SHP77 (cell line): ENCODE measurements around the gene SPACA7.

Experiments
- DNase-seq, 2 experiments: peaks; one replicate each; lab custom pipeline; 2025; lab: John Stamatoyannopoulos, UW

Gene SPACA7, protein sequence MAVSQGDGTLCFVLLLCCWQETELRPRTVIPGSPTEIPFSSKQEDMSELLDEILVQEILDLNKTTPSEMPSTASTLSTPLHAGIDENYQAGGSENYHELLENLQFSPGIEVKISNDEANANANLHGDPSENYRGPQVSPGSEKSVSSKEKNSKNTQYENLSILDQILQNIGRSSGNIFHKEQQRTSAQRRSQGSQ

DNA sequence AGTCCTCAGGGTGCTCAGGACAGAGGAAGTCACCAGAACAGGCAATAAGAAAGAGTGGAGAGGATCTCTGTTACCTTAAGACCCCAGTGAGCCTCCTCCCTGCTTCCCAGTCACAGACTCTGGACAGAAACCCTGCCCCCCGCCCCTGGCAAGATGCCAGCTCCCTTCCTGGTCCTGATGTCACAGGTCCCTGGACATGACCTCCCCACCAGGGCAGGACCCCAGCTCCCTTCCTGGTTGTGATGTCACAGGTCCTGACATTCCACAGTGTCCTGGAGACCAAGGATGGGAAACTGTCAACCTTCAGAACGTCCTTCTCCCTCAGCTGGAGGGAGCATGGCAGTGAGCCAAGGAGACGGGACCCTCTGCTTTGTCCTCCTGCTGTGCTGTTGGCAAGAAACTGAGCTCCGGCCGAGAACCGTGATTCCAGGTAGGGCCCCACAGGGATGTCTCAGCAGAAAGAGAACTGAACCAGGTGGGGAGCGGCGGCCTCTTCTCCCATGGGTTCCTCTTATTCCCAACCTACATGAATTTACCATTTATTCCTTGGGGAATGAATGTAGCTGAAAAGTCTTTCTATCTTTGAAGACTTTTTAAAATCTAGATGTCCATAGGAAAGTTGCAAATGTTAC is at the start of gene SPACA7:
Gene SPACA7 (plus strand): TSS at position 306 of the 632 bp plus-strand sequence. CDS start 31 bp downstream, at position 337.
- DNase-seq = no peak

DNA sequence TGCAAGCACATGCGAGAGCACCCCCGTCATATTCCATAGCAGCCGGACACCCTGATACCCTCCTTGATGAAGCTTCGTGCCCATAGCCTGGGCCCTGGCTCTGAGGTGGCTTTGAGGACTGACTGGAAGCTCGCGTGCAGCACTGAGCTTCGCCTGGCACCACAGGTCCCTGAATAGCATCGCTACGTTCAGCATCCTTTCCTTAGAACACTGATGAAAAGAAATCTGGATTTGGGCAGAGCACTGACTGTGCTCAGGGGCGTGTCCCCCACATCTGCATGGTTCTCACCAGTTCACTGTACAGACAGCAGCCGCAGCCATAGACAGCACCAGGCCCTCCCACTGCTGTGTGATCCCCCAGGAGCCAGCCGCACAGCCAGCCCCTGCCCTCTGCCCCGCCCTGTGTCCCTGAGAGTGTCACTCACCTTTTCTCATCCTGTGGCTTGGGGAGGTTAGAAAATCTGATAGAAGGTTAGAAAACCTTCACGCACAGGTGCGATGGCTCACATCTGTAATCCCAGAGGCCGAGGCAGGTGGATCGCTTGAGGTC is 49.3 kb upstream of the SPACA7 start:
- DNase-seq = no peak

DNA sequence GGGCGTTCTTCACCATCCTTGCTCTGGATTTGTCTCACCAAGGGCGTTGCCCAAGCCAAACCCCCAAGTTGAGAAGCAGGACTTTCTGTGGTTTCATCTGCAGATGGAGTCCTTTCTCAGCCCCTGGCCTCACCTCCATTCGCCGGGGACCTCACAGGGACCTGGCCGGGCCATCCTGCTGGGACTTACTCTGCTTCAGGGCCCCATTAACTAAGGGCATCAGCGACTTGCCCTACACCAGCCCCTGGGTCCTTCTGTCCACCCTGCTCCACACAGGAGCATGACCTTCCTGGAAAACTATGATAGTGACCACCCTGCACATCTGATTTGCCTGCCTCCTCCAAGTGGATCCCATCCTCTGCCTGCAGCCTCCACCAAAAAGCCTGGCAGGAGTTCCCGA is 47.2 kb upstream of the SPACA7 start:
- DNase-seq = no peak

DNA sequence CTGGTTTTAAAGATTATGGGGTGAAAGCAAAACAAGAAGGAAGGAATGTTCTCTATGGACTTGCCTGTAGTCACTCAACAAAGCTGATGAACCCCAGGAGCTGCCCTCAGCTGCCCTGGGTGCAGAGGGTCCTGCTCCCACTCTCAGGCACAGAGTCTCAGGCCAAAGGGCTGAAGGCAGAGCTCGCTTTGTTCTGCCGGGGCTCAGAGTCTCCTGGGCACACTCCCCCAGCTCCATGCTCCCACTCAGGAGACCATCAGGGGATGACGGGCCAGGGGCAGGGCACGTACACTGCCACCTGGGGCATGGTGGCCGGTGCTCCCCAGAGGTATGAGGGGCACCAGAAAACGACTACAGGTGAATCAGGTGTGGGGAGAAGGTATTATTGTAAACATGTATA is 46.8 kb upstream of the SPACA7 start:
- DNase-seq = no peak

DNA sequence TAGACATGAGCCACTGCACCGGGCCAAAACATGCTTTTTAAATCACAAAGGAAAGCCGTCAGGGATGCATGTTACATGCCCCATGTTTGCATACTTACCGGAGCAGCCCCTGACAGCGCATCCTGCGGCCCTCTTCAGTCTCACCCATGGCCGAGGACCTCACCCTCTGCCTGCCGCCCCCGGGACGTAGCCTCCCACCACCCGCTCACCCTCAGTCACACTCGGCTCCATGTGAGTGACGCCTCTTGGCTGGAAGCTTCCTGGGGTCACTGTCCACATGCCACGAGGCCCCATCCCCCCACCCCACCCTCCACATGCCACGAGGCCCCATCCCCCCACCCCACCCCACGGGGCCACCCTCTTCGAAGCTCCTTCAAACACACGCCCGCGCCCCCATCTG is 46.1 kb upstream of the SPACA7 start:
- no peak for DNase-seq

DNA sequence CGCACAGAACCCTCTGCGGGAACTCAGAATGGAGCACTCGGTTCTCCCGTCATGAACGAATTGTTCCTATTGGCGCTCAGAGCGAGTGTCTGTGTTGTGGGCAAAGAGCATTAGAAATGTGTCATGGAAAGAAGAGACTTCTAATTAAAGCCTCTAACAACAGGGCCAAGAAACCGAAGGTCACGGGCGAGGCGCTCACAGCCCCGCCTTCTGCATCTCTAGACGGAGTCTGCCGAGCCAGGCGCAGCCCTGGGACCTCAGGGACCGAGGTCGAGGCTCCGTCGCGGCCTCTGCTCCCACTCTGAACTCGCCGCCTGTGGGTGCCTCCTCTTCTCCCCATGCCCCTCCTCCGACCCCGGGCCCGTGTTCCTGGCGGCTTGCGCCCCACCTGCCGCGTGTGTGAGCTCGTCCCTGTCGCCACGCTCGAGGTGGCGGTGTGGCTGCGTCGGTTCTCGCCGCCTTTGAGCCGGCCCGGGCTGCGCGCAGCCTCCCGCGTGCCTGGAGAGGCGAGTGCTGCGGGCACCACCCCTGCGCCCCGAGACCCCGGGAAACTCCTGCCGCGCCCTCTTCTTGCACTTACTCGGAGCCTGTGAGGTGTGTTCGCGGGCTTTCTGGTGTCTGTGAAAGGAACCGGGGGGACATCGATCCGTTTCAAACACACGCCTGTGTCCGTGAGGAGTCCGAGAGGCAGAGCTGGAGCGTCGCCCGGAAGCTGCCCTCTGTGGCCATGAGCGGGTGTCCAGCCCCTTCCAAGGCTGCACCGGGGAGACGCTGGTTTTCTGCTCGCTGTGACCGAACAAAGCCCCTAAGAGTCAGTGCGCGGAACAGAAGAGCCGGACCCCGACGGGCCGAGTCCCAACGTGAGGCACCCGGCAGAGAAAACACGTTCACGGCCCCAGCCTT is 45.4 kb upstream of the SPACA7 start:
- no peak for DNase-seq

DNA sequence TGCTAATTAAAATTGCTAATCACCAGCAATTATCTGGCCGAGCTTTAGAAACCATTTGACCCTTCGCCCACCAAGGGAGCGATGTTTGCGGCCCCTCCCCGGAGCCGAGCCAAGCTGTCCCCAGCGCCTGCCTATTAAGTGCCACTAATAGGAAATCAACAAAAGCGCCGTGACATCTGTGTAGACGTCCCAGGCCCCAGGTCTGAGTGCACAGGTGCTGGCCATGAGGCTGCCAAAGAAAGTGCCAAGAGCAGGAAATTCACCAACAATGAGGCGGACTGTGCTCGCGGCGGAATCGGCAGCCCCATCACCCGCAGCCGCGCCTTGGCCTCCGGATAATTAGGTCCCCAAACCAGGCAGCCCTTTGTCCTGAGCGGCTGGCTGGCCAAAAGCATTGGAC is 44.5 kb upstream of the SPACA7 start:
- no peak for DNase-seq

DNA sequence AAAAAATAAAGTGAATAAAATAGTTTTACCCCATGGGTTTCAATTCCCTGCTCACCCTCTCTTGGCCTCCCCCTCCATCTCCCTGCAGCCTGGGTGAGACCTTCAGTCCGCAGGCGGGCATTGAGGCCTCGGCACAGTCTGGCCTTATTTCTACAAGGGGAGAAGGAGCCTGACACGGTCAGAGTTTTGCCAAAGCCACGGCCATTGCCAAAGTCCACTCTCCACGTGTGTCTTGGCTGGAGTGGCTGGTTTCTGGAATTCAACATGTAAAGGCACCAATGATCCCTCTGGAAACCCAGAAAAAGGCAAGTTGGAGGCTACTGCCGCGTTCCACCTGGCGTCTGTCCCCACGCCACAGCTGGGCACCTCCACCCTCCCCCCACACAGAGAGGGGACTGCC is 43.4 kb upstream of the SPACA7 start:
- no peak for DNase-seq

DNA sequence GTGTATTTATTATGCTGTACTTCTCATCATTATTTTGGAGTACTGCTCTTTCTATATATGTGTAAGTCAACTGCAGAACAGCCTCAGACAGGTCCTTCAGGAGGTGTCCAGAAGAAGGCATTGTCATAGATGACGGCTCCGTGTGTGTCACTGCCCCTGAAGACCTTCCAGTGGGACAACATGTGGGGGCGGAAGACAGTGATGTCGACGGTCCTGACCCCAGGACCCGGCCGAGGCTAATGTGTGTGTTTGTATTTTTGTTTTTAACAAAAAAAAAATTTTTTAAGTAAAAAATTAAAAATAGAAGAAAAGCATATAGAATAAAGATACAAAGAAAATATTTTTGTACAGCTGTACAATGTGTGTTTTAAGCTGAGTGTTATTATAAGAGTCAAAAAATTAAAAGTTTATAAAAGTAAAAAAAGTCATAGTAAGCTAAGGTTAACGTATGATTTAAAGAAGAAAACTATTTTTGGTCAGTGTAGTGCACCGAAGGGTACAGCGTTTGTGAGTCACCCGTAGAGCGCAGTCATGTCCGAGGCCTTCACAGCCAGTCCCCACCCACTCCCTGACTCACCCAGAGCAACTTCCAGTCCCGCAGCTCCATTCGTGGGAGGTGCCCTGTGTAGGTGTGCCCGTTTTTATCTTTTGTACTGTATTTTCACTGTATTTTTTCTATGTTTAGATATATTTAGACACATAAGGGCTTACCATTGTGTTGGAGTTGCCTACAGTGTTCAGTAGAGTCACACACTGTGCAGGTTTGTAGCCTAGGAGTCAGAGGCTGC is 42.2 kb upstream of the SPACA7 start:
- no peak for DNase-seq

DNA sequence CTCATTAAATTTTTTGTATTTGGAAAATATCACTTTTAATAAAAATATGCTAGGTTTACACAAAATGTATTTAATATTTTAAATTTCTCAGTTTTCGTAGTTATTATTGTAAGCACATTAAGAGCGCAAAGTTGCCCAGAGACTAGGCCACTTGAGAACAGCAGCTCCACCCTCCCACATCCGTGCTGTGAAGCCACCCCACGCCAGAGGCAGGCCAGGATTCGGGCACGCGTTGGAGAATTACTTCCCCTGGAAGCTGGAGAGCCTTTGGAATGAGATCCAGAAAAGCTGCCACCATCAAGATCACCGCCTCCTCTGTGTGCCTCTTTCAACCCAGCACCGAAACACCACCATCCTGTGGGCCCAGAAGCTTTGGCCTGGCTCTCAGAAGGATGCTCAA is 41.0 kb upstream of the SPACA7 start:
- DNase-seq = no peak

DNA sequence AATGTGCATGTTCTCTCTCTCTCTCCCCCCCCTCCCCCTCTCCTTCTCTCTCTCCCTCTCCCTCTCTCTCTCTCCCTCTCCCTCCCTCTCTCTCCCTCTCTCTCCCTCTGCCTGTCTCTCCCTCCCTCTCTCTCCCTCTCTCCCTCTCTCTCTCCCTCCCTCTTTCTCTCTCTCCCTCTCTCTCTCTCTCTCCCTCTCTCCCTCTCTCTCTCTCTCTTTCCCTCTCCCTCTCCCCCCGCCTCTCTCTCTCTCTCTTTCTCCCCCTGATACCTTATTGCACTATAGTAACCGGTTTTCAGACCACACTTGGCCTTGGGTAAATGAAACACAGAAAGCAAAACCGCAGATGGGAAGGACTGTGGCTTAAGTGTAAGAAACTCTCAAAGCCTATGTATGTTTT is 34.7 kb upstream of the SPACA7 start:
- DNase-seq = no peak

DNA sequence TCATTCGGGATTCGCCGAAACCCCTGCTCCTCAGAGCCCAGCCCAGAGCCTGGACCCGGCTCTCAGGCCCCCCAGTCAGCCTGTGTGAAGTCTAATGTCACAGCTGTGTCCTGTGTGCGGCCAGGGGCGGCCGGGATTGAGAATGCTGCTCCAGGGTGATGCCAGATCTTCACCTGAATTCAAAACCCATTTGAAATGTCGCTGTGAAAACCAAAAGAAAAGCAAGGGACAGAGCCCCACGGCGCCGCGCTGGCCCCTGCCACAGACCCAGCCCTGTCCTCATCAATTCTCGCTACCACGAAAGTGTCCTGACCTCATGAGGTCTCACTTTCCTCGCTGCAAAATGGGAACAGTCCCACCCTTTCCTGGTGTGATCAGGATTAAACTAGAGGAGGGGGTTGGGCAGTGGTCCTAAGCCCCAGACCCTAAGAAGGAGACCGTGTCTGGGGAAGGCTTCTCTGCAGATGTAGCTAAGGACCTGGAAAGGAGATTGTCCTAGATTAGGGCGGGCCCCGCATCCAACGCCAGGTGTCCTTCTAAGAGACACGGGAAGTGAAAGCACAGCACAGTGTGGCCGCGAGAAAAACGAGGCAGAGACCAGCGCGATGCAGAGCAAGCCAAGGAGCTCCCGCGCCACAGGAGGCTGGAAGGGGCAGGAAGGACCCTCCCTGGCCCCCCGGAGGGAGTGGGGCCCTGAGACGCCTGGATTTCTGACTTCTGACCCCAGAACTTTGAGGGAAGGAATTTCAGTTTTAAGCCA is 34.0 kb upstream of the SPACA7 start:
- DNase-seq = peak in 1 of 2 experiments; percentile 6

DNA sequence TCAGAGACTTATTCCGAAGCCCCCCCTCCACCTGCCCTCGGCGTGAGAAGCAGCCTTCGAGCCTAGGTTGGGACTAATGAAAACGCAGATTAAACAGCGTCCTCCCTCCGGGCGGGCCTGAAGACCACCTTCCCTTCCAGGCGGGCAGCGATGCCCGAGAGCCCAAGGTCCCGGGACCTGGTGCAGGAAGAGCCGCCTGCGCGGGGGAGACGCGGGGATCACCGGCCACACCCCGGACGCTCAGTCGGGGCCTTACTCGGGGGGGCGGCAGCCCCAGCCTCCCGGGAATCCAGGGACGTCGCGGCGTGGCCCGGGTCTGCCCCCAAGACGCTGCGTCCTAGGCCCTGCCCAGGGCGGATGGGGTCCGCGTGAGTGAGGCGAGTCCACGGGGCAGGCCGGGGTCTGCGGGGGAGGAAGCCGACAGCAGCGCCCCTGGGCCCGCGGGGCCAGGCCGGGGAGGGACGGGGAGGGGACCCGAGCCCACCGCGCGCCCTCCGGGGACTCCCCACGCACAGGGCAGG is 33.3 kb upstream of the SPACA7 start:
- DNase-seq = no peak

DNA sequence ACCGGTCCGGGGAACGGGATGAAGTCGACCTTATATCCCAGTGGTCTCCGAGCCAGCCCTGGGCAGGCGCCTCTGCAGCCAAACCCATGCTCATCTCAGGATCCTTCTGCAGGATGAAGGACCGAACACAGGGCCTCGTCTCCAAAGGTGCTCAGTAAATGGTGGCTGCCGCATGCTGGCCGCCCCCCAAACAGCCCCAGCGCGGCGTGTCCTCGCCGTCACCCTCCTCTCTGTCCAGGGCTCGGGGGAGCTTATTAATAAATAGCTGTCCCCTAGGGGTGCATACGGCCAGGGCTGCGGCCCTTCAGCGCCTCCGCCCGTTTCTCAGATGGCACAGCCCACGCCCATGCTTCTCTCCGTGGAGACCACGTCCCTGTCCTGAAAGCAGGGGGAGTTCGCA is 32.6 kb upstream of the SPACA7 start:
- DNase-seq = no peak

DNA sequence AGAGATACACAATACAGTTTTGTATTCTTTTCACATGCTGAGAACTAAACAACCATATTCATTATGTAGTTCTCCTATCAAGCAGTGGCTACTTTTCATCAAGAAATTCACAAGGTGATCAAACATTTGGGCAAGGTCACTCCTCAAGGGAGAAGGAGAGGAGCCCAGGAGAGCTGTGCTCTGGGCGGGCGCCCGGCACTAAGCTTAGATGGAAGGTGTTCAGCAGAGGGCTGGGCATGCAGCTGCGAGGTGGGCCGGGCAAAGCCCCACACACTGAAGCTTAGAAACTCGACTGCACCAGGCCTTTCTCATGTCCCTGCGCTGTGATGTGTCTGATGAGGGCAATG is 30.4 kb upstream of the SPACA7 start:
- no peak for DNase-seq

DNA sequence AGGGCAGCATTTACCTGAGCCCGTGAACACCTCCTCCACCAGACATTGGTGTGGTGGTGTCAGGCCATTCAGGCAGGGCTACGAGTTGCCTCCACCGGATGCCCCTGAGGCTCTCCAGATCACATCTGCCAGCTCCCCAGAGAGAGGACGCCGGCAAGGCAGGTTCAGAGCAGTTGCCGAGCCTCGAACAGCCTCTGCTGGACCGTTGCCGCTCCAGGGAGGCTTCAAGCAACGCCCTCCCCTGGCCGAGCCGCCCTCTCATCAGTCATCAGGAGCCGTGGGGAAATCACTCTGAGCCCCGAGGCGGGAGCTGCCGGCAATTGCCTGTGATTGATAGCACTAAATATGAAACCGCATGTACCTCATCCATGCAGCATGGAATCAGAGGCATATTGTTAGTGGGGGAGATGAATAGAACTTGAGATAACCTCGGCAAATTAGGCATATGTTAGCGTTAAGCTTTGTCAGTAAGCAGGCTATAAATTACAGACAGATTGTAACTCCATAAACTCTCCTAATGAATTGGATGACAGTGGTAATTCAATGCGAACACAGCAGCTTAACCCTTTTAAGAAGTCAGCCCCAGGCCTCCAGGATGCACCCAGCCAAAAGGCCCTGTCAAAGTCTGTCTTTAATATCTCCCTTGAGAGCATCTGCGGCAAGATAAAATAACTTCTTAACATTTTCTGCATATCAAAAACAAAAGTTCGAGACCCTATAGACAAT is 29.8 kb upstream of the SPACA7 start:
- DNase-seq = peak; percentile 9 to 29

DNA sequence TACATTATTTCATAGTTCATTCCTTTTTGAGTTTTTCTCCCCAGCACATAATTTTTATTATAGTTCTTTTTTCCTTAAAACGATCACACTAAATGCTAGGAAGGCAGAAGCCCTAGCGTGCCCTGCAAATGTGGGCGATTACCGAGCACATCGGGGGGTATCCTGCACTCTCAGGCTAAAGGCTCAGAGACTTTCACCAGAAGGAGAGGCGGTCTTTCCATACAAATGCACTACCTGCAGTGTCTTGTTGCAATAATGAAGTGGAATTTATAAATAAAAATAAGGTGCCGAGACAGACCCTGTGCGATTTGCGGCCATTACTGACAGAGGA is 29.3 kb upstream of the SPACA7 start:
- no peak for DNase-seq

DNA sequence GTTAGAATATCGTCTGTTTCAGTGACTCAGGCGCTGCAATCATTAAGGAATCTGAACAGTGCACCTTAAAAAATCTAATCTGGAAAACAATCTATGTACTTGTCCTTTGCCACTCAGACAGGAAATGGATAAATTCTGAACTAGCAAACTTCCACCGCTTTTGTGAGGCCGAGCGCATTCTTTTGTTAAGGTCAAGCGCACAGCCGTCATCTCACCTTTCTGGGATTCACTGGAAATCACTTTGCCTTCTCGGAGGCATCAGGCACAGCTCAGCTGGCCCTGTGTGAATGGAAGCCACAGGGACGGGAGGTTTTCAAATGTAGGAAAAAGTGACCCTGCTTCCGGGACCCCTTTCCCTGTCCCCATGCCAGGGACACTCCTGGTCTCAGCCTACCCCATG is 28.2 kb upstream of the SPACA7 start:
- no peak for DNase-seq

DNA sequence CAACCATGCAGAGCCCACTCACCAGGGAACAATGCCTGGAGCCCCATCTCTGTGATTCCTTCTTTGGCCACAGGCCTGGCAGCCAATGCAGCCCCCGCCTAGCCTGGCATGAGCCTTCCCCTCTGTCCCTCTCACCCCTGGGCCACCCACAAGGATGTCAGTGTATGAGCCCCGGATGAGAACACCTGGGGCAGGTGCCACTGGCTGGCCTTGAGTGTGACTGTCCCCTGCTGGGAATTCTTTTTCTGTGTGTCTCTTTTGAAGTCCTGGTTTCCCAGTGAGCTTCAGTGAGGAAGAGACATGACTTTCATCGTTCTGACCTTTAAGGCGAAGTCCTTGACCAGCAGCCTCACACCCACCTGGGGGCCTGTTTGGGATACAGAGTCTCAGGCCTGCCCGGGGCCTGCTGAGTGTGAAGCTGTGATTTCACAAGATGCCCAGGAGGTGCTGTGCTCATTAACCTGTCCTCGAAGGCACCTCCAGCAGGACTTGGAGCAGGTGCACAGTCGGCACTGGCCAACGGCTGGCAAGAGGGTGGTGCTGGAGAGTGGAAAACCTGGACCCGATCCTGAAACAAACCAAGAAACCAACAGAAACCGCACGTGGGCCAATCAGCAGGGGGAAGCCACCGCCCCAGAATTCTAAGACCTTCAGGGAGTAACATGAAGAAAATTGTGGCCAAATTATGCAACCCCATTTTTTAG is 27.4 kb upstream of the SPACA7 start:
- no peak for DNase-seq

DNA sequence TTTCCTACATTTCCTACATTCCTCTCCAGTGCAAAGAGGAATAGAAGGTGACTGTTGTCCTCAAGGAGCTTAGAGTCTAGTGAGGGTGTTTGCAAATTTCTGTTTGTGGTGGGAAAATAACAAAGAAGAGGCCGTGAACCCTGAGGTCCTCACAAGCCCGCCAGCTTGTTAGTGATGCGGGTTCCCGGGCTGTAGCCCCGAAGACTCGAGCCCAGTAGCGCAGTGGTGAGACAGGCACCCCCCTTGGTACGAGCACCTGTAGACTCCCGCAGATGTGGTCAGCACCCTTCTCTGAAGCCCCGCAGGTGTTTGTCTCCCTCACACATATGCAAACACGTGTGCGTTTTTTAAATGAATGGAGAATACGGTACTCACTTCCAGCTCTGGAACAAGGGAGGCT is 26.5 kb upstream of the SPACA7 start:
- DNase-seq = no peak
